H1 (cell line): Measurements from ENCODE around the gene HGFAC. TPM values are rescaled to one million over a fixed set of nuclear protein-coding genes. Genes with fewer than 3 reads are reported as not detected.

Experiments used
- BCL11A ChIP-seq, 2 experiments: IDR thresholded peaks; one replicate each; pipeline ENCODE4 v1.6.1; 2011; ENCODE audit warnings: low read depth in 2 of 2, low read length in 2 of 2, mild to moderate bottlenecking in 2 of 2
- JUN ChIP-seq: IDR thresholded peaks from 2 replicates; pipeline ENCODE4 v1.6.1; 2011; ENCODE audit warnings: low read depth, mild to moderate bottlenecking, improper control_type of control experiment, low read length
- JUND ChIP-seq: IDR thresholded peaks from 2 replicates; pipeline ENCODE4 v1.6.1; 2011; ENCODE audit warnings: mild to moderate bottlenecking, improper control_type of control experiment, low read length
- NRF1 ChIP-seq: IDR thresholded peaks from 2 replicates; pipeline ENCODE4 v1.6.1; 2011; ENCODE audit warnings: mild to moderate bottlenecking, low read depth, low read length, improper control_type of control experiment
- RAD21 ChIP-seq, 2 experiments: IDR thresholded peaks in 1 of 2; conservative IDR thresholded peaks in 1 of 2; 2 replicates each; pipeline ENCODE4 v1.6.1; 2011; ENCODE audit warnings: low read depth in 2 of 2, low read length in 2 of 2, improper control_type of control experiment in 1 of 2, inconsistent platforms in 1 of 2, mild to moderate bottlenecking in 1 of 2, moderate library complexity in 1 of 2
- polyA plus RNA-seq, 7 experiments: library from polyadenylated mRNA; depleted of rRNA in 3 of 7; stranded (reverse) in 5 of 7; unstranded in 2 of 7; fragments of >200 nt in 5 of 7; fragments of 200-250 nt in 2 of 7; gene quantifications; 1 replicate in 5 of 7; 2 replicates in 1 of 7; 4 replicates in 1 of 7; pipeline versions ENCODE4 v1.2.1 to v1.2.3, GENCODE V29; 2011 to 2013; ENCODE audit warnings: missing spikeins in 2 of 7, mixed read lengths in 2 of 7
- total RNA-seq: library from RNA; stranded (reverse); fragmentation: NEBNext Ultra II Directional; extraction: Animal tissue kit (Norgen Biotek cat#: 25700); gene quantifications from 2 replicates; pipeline ENCODE4 v1.2.1, GENCODE V29; 2021

Gene HGFAC
- total and polyA plus RNA-seq, 2 of the 8 experiments (the other 6 are each of a cell fraction or from before 2014, with no cell fraction given): 0.14 to 0.15 TPM

GRCh38 chr4:3436048-3436797, 5.5 kb upstream of the HGFAC start (continued):
- TF ChIP-seq BCL11A (IDR thresholded peaks at IDR 0.05; ENCODE audit: low read depth in 2 of 2, low read length in 2 of 2): no peak
- no peak for TF ChIP-seq RAD21 (IDR thresholded peaks at IDR 0.05 in 1 of 2, conservative IDR thresholded peaks at IDR 0.05 in 1 of 2; ENCODE audit: low read depth in 2 of 2, low read length in 2 of 2)
- no peak for TF ChIP-seq JUN
- no peak for TF ChIP-seq JUND
- TF ChIP-seq NRF1: no peak
- TF ChIP-seq, all 59 proteins: peak for 0
